ENCODE data around the gene KCTD2.

The KCTD2 gene

GRCh38 chr17:75078284-75079022 is 31.4 kb downstream of the KCTD2 start:
- no peak for DNase-seq

- no peak for DNase-seq
Measured at GRCh38 chr17:75079023-75079373, 32.0 kb downstream of the KCTD2 start.

- no peak for DNase-seq
Measured at GRCh38 chr17:75081611-75082540, 34.9 kb downstream of the KCTD2 start.

GRCh38 chr17:75082683-75083082 is 35.7 kb downstream of the KCTD2 start:
- no peak for DNase-seq

GRCh38 chr17:75084039-75084660 is 37.1 kb downstream of the KCTD2 start:
- no peak for DNase-seq

- DNase-seq = no peak
Measured at GRCh38 chr17:75086496-75087181, 39.6 kb downstream of the KCTD2 start.

- no peak for DNase-seq
Measured at GRCh38 chr17:75087182-75087557, 40.1 kb downstream of the KCTD2 start.

- no peak for DNase-seq
Measured at GRCh38 chr17:75087558-75088453, 40.8 kb downstream of the KCTD2 start, which contains the start of gene SLC16A5. SLC16A5 (plus strand) TSS chr17:75087954; CDS start chr17:75093637, 5,683 bp downstream.

- DNase-seq = no peak
Measured at GRCh38 chr17:75088465-75089417, 41.7 kb downstream of the KCTD2 start.

- no peak for DNase-seq
Measured at GRCh38 chr17:75090871-75091854, 44.1 kb downstream of the KCTD2 start.

GRCh38 chr17:75091855-75092327 is 44.9 kb downstream of the KCTD2 start:
- DNase-seq = no peak

- no peak for DNase-seq
Measured at GRCh38 chr17:75093548-75094158, 46.6 kb downstream of the KCTD2 start.

- DNase-seq = no peak
Measured at GRCh38 chr17:75094871-75095399, 47.9 kb downstream of the KCTD2 start.

GRCh38 chr17:75096082-75096625 is 49.1 kb downstream of the KCTD2 start:
- DNase-seq = no peak

GRCh38 chr17:75097865-75098264 is 50.8 kb downstream of the KCTD2 start:
- no peak for DNase-seq

- DNase-seq = no peak
Measured at GRCh38 chr17:75098861-75099260, 51.8 kb downstream of the KCTD2 start.

GRCh38 chr17:75099881-75100595 is 53.0 kb downstream of the KCTD2 start:
- DNase-seq = no peak
